Naive B cell (primary cell): ENCODE data around the gene VAV3. TPM values are rescaled to one million over a fixed set of nuclear protein-coding genes. Genes with fewer than 3 reads are reported as not detected.
"Not testable (repeated sequence)": the region's sequence is repeated elsewhere in the genome, so short reads cannot be mapped to it uniquely, and the experiment has no call there.

ENCODE experiments used
- ATAC-seq, 2 donors: fragments of 150-1000 bp; cut with Tn5 transposase; 2 replicates each; pipeline ENCODE4 v1.10.0; 2021; ENCODE audit warnings: low read depth in 2 of 2, mild to moderate bottlenecking in 2 of 2, moderate library complexity in 2 of 2
- DNase-seq: peaks from one replicate; pipeline ENCODE4 v3.0.0; 2022
- H3K27ac Mint-ChIP-seq, 6 donors: one replicate each; pipeline ENCODE4 v1.8.0; 2020 to 2022; ENCODE audit warnings: mild to moderate bottlenecking in 6 of 6, mixed read lengths in 6 of 6, moderate library complexity in 5 of 6, inconsistent platforms in 2 of 6
- H3K27me3 Mint-ChIP-seq, 3 donors: one replicate each; pipeline ENCODE4 v1.8.0; 2021 to 2022; ENCODE audit warnings: mixed read lengths in 3 of 3, mild to moderate bottlenecking in 1 of 3
- H3K36me3 Mint-ChIP-seq, 2 donors: one replicate each; pipeline ENCODE4 v1.8.0; 2020 to 2022; ENCODE audit warnings: mixed read lengths in 2 of 2, inconsistent platforms in 1 of 2, mild to moderate bottlenecking in 1 of 2
- H3K4me1 Mint-ChIP-seq, 3 donors: one replicate each; pipeline ENCODE4 v1.8.0; 2020 to 2022; ENCODE audit warnings: mixed read lengths in 3 of 3, inconsistent platforms in 1 of 3, mild to moderate bottlenecking in 1 of 3, moderate library complexity in 1 of 3
- H3K4me3 Mint-ChIP-seq, 8 donors: one replicate each; pipeline ENCODE4 v1.8.0; 2020 to 2022; ENCODE audit warnings: mild to moderate bottlenecking in 8 of 8, mixed read lengths in 8 of 8, moderate library complexity in 8 of 8, inconsistent platforms in 2 of 8
- H3K9me3 Mint-ChIP-seq, 7 donors: one replicate each; pipeline ENCODE4 v1.8.0; 2020 to 2022; ENCODE audit warnings: mixed read lengths in 7 of 7, mild to moderate bottlenecking in 5 of 7, inconsistent platforms in 2 of 7, moderate library complexity in 1 of 7
- polyA plus RNA-seq, 6 donors: library from polyadenylated mRNA; unstranded; fragments of 300-500 nt; fragmentation: Illumina TruSeq; gene quantifications; one replicate each; pipeline ENCODE4 v1.2.3, GENCODE V29; 2021; ENCODE audit warnings: low read depth in 6 of 6

VAV3 gene, protein sequence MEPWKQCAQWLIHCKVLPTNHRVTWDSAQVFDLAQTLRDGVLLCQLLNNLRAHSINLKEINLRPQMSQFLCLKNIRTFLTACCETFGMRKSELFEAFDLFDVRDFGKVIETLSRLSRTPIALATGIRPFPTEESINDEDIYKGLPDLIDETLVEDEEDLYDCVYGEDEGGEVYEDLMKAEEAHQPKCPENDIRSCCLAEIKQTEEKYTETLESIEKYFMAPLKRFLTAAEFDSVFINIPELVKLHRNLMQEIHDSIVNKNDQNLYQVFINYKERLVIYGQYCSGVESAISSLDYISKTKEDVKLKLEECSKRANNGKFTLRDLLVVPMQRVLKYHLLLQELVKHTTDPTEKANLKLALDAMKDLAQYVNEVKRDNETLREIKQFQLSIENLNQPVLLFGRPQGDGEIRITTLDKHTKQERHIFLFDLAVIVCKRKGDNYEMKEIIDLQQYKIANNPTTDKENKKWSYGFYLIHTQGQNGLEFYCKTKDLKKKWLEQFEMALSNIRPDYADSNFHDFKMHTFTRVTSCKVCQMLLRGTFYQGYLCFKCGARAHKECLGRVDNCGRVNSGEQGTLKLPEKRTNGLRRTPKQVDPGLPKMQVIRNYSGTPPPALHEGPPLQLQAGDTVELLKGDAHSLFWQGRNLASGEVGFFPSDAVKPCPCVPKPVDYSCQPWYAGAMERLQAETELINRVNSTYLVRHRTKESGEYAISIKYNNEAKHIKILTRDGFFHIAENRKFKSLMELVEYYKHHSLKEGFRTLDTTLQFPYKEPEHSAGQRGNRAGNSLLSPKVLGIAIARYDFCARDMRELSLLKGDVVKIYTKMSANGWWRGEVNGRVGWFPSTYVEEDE
- polyA plus RNA-seq: 10 to 100 TPM; 24.8 to 45.9 (median 33.6) TPM

DNA sequence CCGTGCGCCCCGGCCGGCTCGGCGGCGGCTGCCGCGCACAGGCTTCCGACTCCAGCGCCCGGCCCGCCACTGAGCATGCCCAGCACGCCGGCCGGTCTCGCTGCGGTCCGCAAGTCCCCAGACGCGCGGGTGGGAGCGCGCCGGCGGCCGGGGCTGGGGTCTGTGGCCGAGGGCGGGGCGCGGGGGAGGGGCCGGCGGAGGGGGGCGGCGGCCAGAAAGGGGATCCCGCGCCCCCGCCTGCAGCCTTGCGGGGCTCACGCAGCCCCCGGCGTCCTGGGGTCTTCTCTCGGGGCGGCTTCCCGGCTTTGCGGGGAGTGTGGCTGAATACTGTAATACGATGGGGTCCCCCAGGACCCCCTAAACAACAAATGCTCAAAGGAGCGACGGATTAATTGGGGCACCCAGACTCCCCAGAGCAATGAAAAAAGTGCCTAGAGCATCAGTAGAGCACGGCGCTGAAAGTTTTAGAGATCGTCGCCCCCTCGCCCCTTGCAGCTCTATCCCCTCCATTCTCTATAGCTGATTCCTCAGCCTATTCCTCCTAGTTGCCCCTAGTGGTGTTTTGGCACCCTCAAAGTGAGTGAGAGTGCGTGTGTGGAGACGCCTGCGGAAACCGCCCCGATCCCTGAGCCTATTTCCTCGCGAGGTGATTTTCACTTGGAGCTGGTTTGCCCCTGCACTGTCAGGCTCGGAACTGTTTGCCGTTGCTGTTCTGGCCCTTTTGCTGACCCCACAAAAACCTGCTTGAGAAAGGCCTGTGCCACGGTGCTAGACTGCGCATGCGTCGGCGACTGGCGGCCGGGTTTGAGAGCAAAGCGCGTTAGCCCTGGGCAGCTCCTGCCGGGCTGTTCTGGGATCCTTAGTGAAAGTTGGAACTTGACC lies at the start of gene VAV3:
VAV3 (minus strand) TSS at position 71 of the 882 bp plus-strand sequence. CDS start 311 bp downstream, outside the sequence.
- H3K27me3 Mint-ChIP-seq: no peaks in the 10 kb centered on the region
- peaks cover 32 to 66% (median 42%) of the 10 kb centered on the region in 3 donors for H3K4me1 Mint-ChIP-seq
- H3K9me3 Mint-ChIP-seq: peaks cover 0 to 3% (median 0%) of the 10 kb centered on the region in 7 donors
- peaks cover 0 to 11% of the 10 kb centered on the region in 2 donors for H3K36me3 Mint-ChIP-seq
- ATAC-seq: peak; percentile 58 to 63
- peak within 1 kb of the TSS; percentile 97 to 99 (median 98) for H3K27ac Mint-ChIP-seq
- DNase-seq: peak; percentile 74
- H3K4me3 Mint-ChIP-seq: peak within 1 kb of the TSS; percentile 94 to 100 (median 98)

DNA sequence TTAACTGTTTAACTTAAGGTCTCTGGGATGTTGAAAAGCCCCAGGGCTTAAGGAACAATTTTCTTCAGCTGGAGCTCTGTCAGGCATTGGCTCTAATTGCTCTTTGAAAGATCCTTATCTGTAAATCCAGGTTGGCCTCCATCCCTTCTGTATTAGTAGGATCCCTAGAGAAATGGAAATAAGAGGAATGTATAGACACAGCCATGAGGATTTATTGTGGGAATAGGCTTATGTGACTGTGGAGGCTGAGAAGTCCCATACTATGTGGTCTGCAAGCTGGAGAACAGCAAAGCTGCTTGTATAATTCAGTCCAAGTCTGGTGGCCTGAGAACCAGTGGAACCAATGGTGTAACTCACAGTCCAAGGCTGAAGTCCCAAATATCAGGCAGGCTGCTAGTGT lies 47.6 kb upstream of the VAV3 start:
- no peak overlapping the region for H3K27ac Mint-ChIP-seq
- no peak for ATAC-seq
- peaks cover 24 to 37% (median 27%) of the 10 kb centered on the region in 3 donors for H3K4me1 Mint-ChIP-seq
- H3K27me3 Mint-ChIP-seq: no peaks in the 10 kb centered on the region
- H3K9me3 Mint-ChIP-seq: no peaks in the 10 kb centered on the region
- no peak overlapping the region for H3K4me3 Mint-ChIP-seq
- DNase-seq: no peak
- peaks cover 0 to 5% of the 10 kb centered on the region in 2 donors for H3K36me3 Mint-ChIP-seq

DNA sequence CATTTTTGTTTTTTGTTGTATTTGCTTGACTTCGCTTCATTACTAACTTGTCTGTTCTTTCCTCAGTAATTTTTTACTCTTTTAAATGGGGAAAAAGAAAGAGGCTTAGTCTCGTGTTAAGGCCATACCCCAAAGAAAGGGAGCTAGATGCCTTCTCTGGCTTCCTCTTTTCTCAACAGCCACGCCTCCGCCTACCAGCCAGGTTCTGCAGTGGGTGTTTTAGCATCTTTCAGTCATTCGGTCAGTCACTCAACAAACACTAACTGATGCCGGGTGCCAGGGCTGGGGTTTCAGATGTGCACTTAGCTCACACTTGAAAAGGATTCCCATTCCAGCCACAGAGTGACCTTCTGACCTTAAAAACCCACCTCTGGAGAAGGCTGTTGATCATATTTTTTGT lies 46.3 kb upstream of the VAV3 start:
- DNase-seq (no peak), ATAC-seq (no peak)
- no peaks in the 10 kb centered on the region for H3K27me3 Mint-ChIP-seq
- peaks cover 0 to 5% of the 10 kb centered on the region in 2 donors for H3K36me3 Mint-ChIP-seq
- no peaks in the 10 kb centered on the region for H3K9me3 Mint-ChIP-seq
- peak overlapping the region in 1 of 8 donors; percentile 59 for H3K4me3 Mint-ChIP-seq
- peak overlapping the region in 2 of 6 donors; percentile 63 to 74 for H3K27ac Mint-ChIP-seq
- H3K4me1 Mint-ChIP-seq: peaks cover 28 to 45% (median 29%) of the 10 kb centered on the region in 3 donors

DNA sequence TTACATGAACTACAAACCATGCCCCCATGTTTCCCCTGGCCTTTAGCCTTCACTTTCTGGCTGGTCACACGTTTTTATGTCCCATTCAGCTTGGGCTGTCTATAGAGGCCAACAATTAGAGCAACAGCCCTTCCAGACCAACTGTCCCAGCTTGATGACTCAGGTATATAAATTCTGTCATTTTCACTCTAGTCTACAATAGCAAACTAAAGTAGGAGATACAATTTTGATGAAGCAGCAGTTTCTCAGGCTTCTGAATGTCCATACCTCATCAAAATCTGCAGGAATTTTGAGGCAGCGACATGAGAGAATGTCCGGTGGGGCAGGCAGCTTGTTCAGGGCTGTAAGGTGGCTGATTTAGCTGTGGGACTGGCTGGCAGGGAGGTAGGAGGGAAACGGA lies 45.6 kb upstream of the VAV3 start:
- ATAC-seq (no peak), DNase-seq (no peak)
- Mint-ChIP-seq H3K36me3 (peaks cover 0 to 5% of the 10 kb centered on the region in 2 donors), H3K27me3 (no peaks in the 10 kb centered on the region), H3K27ac (peak overlapping the region in 1 of 6 donors; percentile 28), H3K4me3 (peak overlapping the region in 1 of 8 donors; percentile 79), H3K9me3 (no peaks in the 10 kb centered on the region), H3K4me1 (peaks cover 25 to 45% (median 29%) of the 10 kb centered on the region in 3 donors)

DNA sequence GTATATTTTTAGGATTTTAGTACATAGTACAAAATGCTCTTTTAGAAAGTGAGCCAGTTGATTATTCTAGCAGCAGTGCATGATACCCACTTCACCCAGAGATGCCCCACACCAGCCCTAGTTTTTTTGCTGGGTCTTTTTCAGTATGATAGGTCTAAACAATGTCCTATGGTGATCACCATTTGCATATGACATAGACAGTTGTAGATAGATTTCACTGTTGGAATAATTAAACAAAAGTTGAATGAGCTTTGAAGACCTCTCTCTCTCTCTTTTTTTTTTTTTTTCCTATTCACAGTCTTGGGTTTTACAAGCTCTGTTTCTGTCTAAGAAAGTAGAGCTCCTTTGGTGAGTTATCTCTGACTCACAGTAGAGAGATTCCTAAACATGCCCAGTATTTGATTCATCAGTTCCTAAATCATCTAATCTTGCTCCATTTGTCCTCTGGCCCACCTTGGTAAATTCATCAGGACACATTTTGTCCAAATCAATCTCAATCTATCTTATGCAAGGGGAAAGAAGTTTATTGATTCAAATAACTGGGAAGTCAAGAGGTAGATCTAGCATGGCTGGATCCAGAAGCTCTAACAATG lies 44.7 kb upstream of the VAV3 start:
- peaks cover 0 to 3% (median 0%) of the 10 kb centered on the region in 7 donors for H3K9me3 Mint-ChIP-seq
- peak overlapping the region in 2 of 6 donors; percentile 3 to 23 for H3K27ac Mint-ChIP-seq

DNA sequence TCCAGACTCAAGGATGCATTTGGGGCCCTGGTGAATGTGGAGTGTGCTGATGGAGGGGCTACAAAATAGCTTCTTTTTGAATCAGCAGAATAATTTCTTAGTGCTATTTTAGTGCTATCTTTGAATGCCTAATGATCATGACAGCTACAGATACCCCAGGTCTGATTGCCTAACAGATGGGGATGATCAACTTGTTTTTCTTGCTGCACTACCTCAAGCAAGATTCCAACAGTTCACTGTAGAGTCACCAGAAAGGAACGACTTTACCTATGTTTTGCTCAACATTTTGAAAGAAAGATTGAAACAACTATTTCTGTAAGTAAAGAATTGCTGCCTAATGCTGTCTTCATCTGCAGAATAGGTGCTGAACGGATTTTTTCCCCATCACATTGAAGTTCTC lies 42.6 kb upstream of the VAV3 start:
- no peak for ATAC-seq
- no peak for DNase-seq
- Mint-ChIP-seq H3K36me3 (no peaks in the 10 kb centered on the region), H3K27me3 (no peaks in the 10 kb centered on the region), H3K27ac (peak overlapping the region in 4 of 6 donors; percentile 1 to 78 (median 56)), H3K4me3 (peak overlapping the region; percentile 4 to 73 (median 34)), H3K4me1 (peaks cover 25 to 45% (median 26%) of the 10 kb centered on the region in 3 donors), H3K9me3 (peaks cover 0 to 3% (median 0%) of the 10 kb centered on the region in 7 donors)

More for the DNA sequence above, 44.7 kb upstream of the VAV3 start:
- DNase-seq (no peak), ATAC-seq (no peak)
- Mint-ChIP-seq H3K4me3 (peak overlapping the region in 1 of 8 donors; percentile 21), H3K27me3 (no peaks in the 10 kb centered on the region), H3K4me1 (peaks cover 25 to 45% (median 29%) of the 10 kb centered on the region in 3 donors), H3K36me3 (peaks cover 0 to 5% of the 10 kb centered on the region in 2 donors)

DNA sequence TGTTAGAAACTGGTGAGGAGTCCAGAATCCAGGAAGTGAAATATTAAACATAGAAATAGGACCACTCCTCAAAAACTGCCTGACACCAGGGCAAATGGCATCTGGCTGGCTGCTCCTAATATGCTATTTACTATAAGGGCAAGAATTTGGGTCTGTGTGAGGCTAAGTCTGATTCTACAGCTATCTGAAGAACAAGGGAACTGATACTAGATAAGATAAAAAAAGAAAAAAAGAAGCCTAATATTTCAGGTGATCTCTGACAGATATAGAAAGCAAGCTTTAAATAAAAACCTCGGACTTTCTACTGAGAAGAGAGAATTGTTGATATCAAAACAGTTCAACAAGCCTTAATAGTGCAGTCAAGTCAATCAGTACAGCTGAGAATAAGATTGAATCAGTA lies 42.1 kb upstream of the VAV3 start:
- Mint-ChIP-seq H3K4me1 (peaks cover 25 to 45% (median 26%) of the 10 kb centered on the region in 3 donors), H3K27ac (peak overlapping the region; percentile 12 to 79 (median 62)), H3K9me3 (peaks cover 0 to 3% (median 0%) of the 10 kb centered on the region in 7 donors), H3K4me3 (peak overlapping the region in 7 of 8 donors; percentile 4 to 73 (median 24)), H3K36me3 (no peaks in the 10 kb centered on the region), H3K27me3 (no peaks in the 10 kb centered on the region)
- ATAC-seq (peak; percentile 32 to 59), DNase-seq (no peak)

DNA sequence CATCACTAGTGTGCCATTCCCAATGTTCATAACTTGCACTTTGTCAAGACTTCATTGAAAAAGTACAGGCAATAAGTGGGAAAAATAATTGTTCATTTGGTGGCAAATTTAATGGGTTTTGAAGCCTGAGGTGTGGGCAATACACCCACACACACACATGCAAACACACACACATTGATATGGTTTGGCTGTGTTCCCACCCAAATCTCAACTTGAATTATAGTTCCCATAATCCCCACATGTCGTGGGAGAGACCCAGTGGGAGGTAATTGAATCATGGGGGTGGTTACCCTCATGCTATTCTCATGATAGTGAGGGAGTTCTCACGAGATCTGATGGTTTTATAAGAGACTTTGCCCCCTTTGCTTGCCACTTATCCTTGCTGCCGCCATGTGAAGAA lies 39.9 kb upstream of the VAV3 start:
- not testable (repeated sequence) for ATAC-seq, H3K4me3 Mint-ChIP-seq, H3K9me3 Mint-ChIP-seq, DNase-seq, H3K27me3 Mint-ChIP-seq, H3K36me3 Mint-ChIP-seq
- peak overlapping the region in 1 of 6 donors; percentile 75 for H3K27ac Mint-ChIP-seq
- peaks cover 23 to 30% (median 25%) of the 10 kb centered on the region in 3 donors for H3K4me1 Mint-ChIP-seq

DNA sequence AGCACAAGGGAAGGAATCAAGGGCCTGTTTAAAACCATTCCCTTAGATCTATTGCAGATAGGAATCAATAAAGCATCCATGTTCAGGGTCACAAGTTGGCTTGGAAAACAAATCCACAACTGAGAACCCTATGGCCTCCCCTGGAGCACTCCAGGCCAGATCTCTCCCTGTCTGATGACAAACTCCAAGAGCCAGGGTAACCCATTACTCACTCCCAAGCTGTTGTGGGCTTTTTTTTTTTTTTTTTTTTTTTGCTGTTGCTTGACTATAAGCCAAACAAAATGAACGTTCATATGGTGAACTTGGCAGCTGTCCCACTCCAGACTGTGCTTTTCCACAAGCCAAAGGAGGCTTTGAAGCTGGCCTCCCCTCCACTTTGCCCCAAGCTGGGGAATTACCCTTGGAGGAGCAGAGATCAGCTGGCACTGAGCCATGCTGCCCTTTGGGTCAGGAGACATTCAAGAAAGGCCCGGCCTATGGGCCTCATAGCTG lies 35.7 kb upstream of the VAV3 start:
- peak overlapping the region in 4 of 6 donors; percentile 24 to 83 (median 63) for H3K27ac Mint-ChIP-seq
- no peaks in the 10 kb centered on the region for H3K4me1 Mint-ChIP-seq
- H3K4me3 Mint-ChIP-seq: no peak overlapping the region
- DNase-seq (no peak), ATAC-seq (no peak)
- peaks cover 0 to 4% of the 10 kb centered on the region in 2 donors for H3K36me3 Mint-ChIP-seq
- H3K9me3 Mint-ChIP-seq: peaks cover 0 to 3% (median 0%) of the 10 kb centered on the region in 7 donors
- no peaks in the 10 kb centered on the region for H3K27me3 Mint-ChIP-seq

DNA sequence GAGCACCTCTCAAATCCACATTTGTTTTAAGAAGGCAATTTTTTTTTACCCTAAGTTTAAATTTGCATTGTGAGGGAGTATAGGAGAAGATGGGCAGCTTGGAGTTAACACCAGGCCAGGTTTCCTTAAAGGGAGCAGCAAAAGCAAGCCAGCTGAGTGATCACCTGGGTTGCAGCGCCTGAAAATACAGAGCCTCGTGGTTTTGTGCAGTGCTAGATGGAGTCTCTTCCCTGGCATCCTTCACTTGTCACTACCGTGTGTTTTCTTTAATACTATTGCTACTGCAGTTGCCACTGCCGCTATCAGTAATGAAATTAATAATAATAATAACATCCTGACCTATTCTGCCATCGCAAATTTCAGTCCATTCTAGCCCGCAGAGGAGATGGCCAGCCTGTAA lies 35.2 kb upstream of the VAV3 start:
- ATAC-seq (no peak), DNase-seq (no peak)
- Mint-ChIP-seq H3K27me3 (no peaks in the 10 kb centered on the region), H3K27ac (peak overlapping the region in 4 of 6 donors; percentile 24 to 83 (median 63)), H3K36me3 (peaks cover 0 to 8% of the 10 kb centered on the region in 2 donors), H3K4me3 (no peak overlapping the region), H3K9me3 (peaks cover 0 to 2% (median 0%) of the 10 kb centered on the region in 7 donors), H3K4me1 (no peaks in the 10 kb centered on the region)

DNA sequence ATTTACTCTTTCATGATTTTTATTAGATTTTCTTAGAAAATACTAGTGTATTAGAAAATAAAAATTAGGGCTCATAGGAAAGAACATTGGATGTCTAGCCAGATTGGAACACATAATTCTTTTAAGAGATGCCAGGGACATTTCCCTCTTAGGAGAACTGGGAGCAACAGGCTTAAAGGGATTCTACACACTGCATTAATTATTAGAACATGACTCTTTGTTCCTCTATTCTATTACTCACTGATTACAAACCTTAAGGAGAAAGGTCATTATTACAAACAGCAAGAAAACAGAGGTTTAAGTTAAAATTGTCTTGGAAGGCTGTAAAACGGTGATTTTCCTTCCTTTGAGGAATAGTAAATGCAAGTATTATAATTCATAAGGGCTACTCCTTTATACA lies 32.9 kb upstream of the VAV3 start:
- Mint-ChIP-seq H3K27ac (peak overlapping the region in 1 of 6 donors; percentile 60), H3K4me1 (no peaks in the 10 kb centered on the region), H3K9me3 (no peaks in the 10 kb centered on the region), H3K4me3 (no peak overlapping the region), H3K27me3 (no peaks in the 10 kb centered on the region), H3K36me3 (peaks cover 0 to 20% of the 10 kb centered on the region in 2 donors)
- ATAC-seq (no peak), DNase-seq (no peak)

DNA sequence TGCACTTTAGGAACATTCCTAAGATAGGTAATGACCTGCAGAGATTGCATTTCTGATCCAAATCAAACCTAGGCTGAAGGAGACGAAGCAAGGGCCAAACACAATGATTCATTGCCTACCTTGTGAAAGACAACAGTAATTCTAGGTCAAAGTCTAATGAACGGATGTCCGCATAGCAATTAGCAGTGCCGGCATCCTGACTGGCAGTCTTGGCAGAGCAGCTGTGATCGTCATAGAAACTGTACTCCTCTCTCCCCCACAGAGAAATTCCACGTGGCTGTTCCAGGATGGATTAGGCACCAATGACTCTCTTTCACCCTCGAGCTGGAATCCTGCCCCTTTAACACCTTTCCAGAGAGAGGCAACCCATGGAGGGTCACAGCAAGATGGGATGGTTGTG lies 28.9 kb upstream of the VAV3 start:
- Mint-ChIP-seq H3K27ac (peak overlapping the region in 1 of 6 donors; percentile 63), H3K27me3 (no peaks in the 10 kb centered on the region), H3K4me3 (no peak overlapping the region), H3K36me3 (peaks cover 0 to 30% of the 10 kb centered on the region in 2 donors), H3K4me1 (peaks cover 0 to 9% (median 4%) of the 10 kb centered on the region in 3 donors), H3K9me3 (peaks cover 0 to 2% (median 0%) of the 10 kb centered on the region in 7 donors)
- ATAC-seq (no peak), DNase-seq (no peak)
